Fibroblast of the aortic adventitia (primary cell): ENCODE measurements around the gene MAN2A1. TPM values are rescaled to one million over a fixed set of nuclear protein-coding genes. Genes with fewer than 3 reads are reported as not detected.

Source experiments
- DNase-seq: peaks from one replicate; pipeline ENCODE4 v3.0.0-alpha.2; 2010; ENCODE audit warnings: low read depth
- H3K4me3 ChIP-seq: 2 replicates; pipeline ENCODE4 v1.5.1; 2011; ENCODE audit warnings: low read depth, mild to moderate bottlenecking, control low read depth, low read length, moderate library complexity
- CTCF ChIP-seq: IDR thresholded peaks from 2 replicates; pipeline ENCODE4 v1.5.1; 2011; ENCODE audit warnings: mild to moderate bottlenecking, low read length, control low read depth, inconsistent platforms; ENCODE audit not compliant: insufficient read depth
- total RNA-seq: library from RNA; depleted of rRNA; stranded (reverse); fragments of >200 nt; gene quantifications from 2 replicates; pipeline ENCODE4 v1.2.3, GENCODE V29; 2012; ENCODE audit warnings: low replicate concordance

Gene MAN2A1
- total RNA-seq, 1 donor = 62.3 TPM

GRCh38 chr5:109650493-109650892 is 39.2 kb upstream of the MAN2A1 start:
- no peak for TF ChIP-seq CTCF
- DNase-seq = no peak

GRCh38 chr5:109652096-109652495 is 37.6 kb upstream of the MAN2A1 start:
- no peak for DNase-seq
- no peak for TF ChIP-seq CTCF
- H3K4me3 ChIP-seq = no peak overlapping the region

More at GRCh38 chr5:109650493-109650892, 39.2 kb upstream of the MAN2A1 start:
- no peak overlapping the region for H3K4me3 ChIP-seq

DNA sequence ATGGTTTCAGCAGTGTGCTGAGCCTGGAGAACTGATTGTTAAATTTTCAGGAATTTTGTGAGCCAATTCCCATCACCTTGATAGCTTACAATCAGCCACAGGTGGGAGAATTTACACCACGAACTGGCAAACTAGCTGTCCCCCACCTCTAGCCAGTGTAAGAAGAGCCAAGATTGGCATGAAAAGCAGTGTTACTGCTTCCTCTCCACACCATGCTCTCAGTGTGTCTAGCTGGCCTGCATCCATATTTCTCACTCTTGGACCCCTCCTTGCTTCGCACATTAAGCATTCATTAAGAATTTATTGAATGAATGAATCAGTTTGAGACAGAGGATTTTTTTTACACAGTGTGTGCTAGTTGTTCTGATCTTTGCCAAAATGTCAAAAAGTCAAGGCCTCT is 36.7 kb upstream of the MAN2A1 start:
- no peak overlapping the region for H3K4me3 ChIP-seq
- TF ChIP-seq CTCF = no peak
- no peak for DNase-seq

DNA sequence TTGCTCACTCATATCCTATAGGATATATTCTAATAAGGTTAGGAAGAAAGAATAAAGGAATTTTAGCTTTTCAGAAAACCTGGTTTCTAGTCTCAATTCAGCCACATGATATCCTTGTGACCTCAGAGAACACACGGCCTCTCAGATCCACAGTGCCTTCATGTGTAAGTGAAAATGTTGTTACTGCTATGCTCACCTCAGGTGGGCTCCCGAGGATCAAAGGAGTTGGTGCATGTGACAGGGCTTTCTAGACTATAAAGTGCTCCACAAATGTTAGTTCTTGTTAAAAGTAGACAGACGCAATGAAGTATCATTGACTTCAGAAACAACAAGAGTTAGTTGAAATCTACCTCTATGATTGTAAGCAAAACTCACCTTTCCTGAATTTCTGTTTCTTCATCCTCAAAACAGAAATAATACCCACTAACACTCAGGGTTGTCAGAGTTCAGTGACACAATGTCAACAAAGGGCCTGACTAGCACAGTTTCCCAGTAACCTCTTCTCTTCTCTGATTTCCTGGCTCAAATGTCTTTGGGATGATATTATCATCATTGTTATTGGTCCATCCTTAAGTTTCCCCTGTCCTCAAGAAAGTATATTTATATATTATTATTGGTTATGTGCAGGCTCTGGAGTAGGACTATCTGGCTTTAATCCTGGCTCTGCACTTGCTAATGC is 36.0 kb upstream of the MAN2A1 start:
- H3K4me3 ChIP-seq = no peak overlapping the region
- no peak for DNase-seq
- TF ChIP-seq CTCF = no peak

DNA sequence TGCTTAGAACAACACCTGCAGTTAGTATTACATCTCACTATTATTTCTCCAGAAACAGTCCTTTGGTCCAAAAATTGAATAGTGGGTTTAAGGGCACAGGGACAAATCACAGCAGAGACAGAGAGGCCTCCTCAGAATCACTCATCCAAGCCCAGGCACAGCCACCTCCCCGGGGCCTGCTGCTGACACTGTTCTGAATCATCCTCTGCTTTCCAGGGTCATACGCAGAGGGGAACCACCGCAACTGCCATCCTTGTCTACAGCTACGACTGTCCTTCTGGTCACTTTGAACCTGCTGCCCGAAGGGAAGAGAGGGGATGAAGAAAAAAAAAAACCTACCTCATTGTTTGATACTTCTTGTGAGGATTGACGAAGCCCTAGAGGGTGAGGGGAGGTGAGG is 35.3 kb upstream of the MAN2A1 start:
- DNase-seq = no peak
- H3K4me3 ChIP-seq = no peak overlapping the region
- no peak for TF ChIP-seq CTCF

DNA sequence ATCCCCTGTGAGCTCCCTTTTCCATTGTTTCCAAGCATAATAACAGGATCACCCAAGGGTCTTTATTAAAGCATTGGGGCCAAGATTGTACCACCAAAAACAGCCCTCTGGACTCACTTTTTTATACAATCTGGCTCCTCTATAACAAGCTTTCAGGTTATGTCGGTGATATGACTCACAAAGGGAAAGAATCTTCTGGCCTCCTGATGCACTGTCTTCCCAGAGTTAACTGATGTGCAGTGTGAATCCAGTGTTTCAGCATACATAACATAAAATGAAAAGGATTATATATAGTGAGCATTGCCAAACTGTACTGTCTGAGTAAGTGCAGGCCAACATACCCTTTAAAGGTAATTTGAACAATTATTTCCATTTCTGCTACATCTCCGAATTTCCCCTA is 33.9 kb upstream of the MAN2A1 start:
- DNase-seq = no peak
- H3K4me3 ChIP-seq = no peak overlapping the region
- no peak for TF ChIP-seq CTCF

- H3K4me3 ChIP-seq = no peak overlapping the region
- TF ChIP-seq CTCF = no peak
- peak; percentile 42 for DNase-seq
Measured at GRCh38 chr5:109656829-109657228, 32.9 kb upstream of the MAN2A1 start.
